ENCODE results near the gene GPRC5C.

- TF ChIP-seq CTCF (IDR thresholded peaks at IDR 0.05; ENCODE audit: insufficient read depth, low read length), result peak; percentile 94
- TF ChIP-seq GABPA (IDR thresholded peaks at IDR 0.05; ENCODE audit: low read depth), result no peak
- TF ChIP-seq POLR2AphosphoS5 (IDR thresholded peaks at IDR 0.05; ENCODE audit: low read depth), result no peak
- TF ChIP-seq REST (IDR thresholded peaks at IDR 0.05; ENCODE audit: insufficient replicate concordance, low read depth), result no peak
Observed at GRCh38 chr17:74493331-74493833, 61.5 kb downstream of the GPRC5C start.
